ENCODE measurements around the gene SPIRE2.
"Not testable (repeated sequence)": the region's sequence is repeated elsewhere in the genome, so short reads cannot be mapped to it uniquely, and the experiment has no call there.

SPIRE2 gene

GRCh38 chr16:89900885-89901284 lies 72.6 kb downstream of the SPIRE2 start:
- DNase-seq, result no peak

- no peak for DNase-seq
Measured at GRCh38 chr16:89902980-89903379, 74.7 kb downstream of the SPIRE2 start.

- no peak for DNase-seq
Measured at GRCh38 chr16:89903908-89904515, 75.7 kb downstream of the SPIRE2 start.

- DNase-seq, result no peak
Measured at GRCh38 chr16:89904606-89905510, 76.6 kb downstream of the SPIRE2 start.

GRCh38 chr16:89905511-89906139 lies 77.3 kb downstream of the SPIRE2 start:
- no peak for DNase-seq

GRCh38 chr16:89906140-89907025 lies 78.1 kb downstream of the SPIRE2 start:
- DNase-seq, result no peak

- DNase-seq, result no peak
Measured at GRCh38 chr16:89907055-89907814, 79.0 kb downstream of the SPIRE2 start.

- DNase-seq, result no peak
Measured at GRCh38 chr16:89908236-89908635, 80.0 kb downstream of the SPIRE2 start.

GRCh38 chr16:89909777-89910716 lies 81.8 kb downstream of the SPIRE2 start:
- peak; percentile 56 for DNase-seq

GRCh38 chr16:89910717-89911354 lies 82.6 kb downstream of the SPIRE2 start:
- DNase-seq, result no peak

GRCh38 chr16:89911375-89911774 lies 83.1 kb downstream of the SPIRE2 start:
- DNase-seq, result no peak

GRCh38 chr16:89912143-89912542 lies 83.9 kb downstream of the SPIRE2 start:
- DNase-seq, result no peak

GRCh38 chr16:89912627-89913026 lies 84.4 kb downstream of the SPIRE2 start:
- DNase-seq, result no peak

GRCh38 chr16:89913408-89914387 lies 85.4 kb downstream of the SPIRE2 start:
- DNase-seq, result no peak

- DNase-seq, result not testable (repeated sequence)
Measured at GRCh38 chr16:89914642-89915285, 86.5 kb downstream of the SPIRE2 start.

GRCh38 chr16:89915303-89916232 lies 87.3 kb downstream of the SPIRE2 start:
- no peak for DNase-seq

GRCh38 chr16:89917773-89918452 lies 89.6 kb downstream of the SPIRE2 start:
- peak; percentile 40 for DNase-seq

Data from activated CD4-positive, alpha-beta T cell treated with anti-CD3 and anti-CD28 coated beads for 1 hour (primary cell).